Neural progenitor cell (in vitro differentiated cells): Measurements from ENCODE around the gene NRAS. TPM values are rescaled to one million over a fixed set of nuclear protein-coding genes. Genes with fewer than 3 reads are reported as not detected.

Experiments
- DNase-seq: peaks from one replicate; pipeline ENCODE4 v3.0.0-alpha.2; 2016; ENCODE audit warnings: low spot score
- H2AFZ ChIP-seq: fragments of 200-600 bp; sonication (generic); replicated peaks from 2 replicates; pipeline ENCODE4 v1.6.1; 2016; ENCODE audit warnings: antibody characterized with exemption
- H3F3A ChIP-seq: fragments of 200-600 bp; sonication (generic); 2 replicates; pipeline ENCODE4 v1.6.1; 2016; ENCODE audit warnings: antibody characterized with exemption, low read depth
- H3K27ac ChIP-seq: fragments of 200-600 bp; sonication (generic); 2 replicates; pipeline ENCODE4 v1.5.1; 2016; ENCODE audit warnings: mild to moderate bottlenecking
- H3K27me3 ChIP-seq: fragments of 200-600 bp; sonication (generic); 2 replicates; pipeline ENCODE4 v1.6.1; 2016; ENCODE audit warnings: mild to moderate bottlenecking, moderate library complexity
- H3K36me3 ChIP-seq: fragments of 200-600 bp; sonication (generic); 2 replicates; pipeline ENCODE4 v1.5.1; 2016
- H3K4me1 ChIP-seq: fragments of 200-600 bp; sonication (generic); 2 replicates; pipeline ENCODE4 v1.6.1; 2016; ENCODE audit warnings: mixed run types
- H3K4me2 ChIP-seq: fragments of 200-600 bp; sonication (generic); 2 replicates; pipeline ENCODE4 v1.6.1; 2016
- H3K4me3 ChIP-seq: fragments of 200-600 bp; sonication (generic); 2 replicates; pipeline ENCODE4 v1.5.1; 2016
- H3K79me2 ChIP-seq: fragments of 200-600 bp; sonication (generic); 2 replicates; pipeline ENCODE4 v1.6.1; 2016; ENCODE audit warnings: low read depth
- H3K9ac ChIP-seq: fragments of 200-600 bp; sonication (generic); 2 replicates; pipeline ENCODE4 v1.6.1; 2016
- H3K9me3 ChIP-seq: fragments of 200-600 bp; sonication (generic); 2 replicates; pipeline ENCODE4 v1.5.1; 2016; ENCODE audit warnings: low read depth
- H4K20me1 ChIP-seq: fragments of 200-600 bp; sonication (generic); 2 replicates; pipeline ENCODE4 v1.6.1; 2016; ENCODE audit warnings: low read depth
- H3K27ac Mint-ChIP-seq: 3 replicates; pipeline ENCODE4 v1.8.0; 2021; ENCODE audit warnings: mixed read lengths
- H3K27me3 Mint-ChIP-seq: 2 replicates; pipeline ENCODE4 v1.8.0; 2022; ENCODE audit warnings: low read depth, mild to moderate bottlenecking, inconsistent platforms, moderate library complexity, mixed read lengths; ENCODE audit not compliant: insufficient read depth
- H3K36me3 Mint-ChIP-seq: 3 replicates; pipeline ENCODE4 v1.8.0; 2021; ENCODE audit warnings: mixed read lengths
- H3K4me1 Mint-ChIP-seq: 3 replicates; pipeline ENCODE4 v1.8.0; 2021; ENCODE audit warnings: mixed read lengths
- H3K4me3 Mint-ChIP-seq: 3 replicates; pipeline ENCODE4 v1.8.0; 2021; ENCODE audit warnings: mild to moderate bottlenecking, moderate library complexity, mixed read lengths
- H3K9me3 Mint-ChIP-seq: 3 replicates; pipeline ENCODE4 v1.8.0; 2020; ENCODE audit warnings: mixed read lengths
- EZH2 ChIP-seq: fragments of 200-600 bp; sonication (generic); IDR thresholded peaks from 2 replicates; pipeline ENCODE4 v1.6.1; 2017; ENCODE audit warnings: antibody characterized with exemption, mild to moderate bottlenecking, moderate library complexity
- EZH2phosphoT487 ChIP-seq: fragments of 200-600 bp; sonication (generic); IDR thresholded peaks from 2 replicates; pipeline ENCODE4 v1.6.1; 2017; ENCODE audit warnings: antibody characterized with exemption
- total RNA-seq: library from RNA; depleted of rRNA; stranded (reverse); fragments of >200 nt; gene quantifications from 2 replicates; pipeline ENCODE4 v1.2.3, GENCODE V29; 2015; ENCODE audit warnings: low replicate concordance
- TF ChIP-seq, protein P1 (sequence below): fragments of 200-600 bp; sonication (generic); IDR thresholded peaks from 2 replicates; pipeline ENCODE4 v1.5.1; 2017; ENCODE audit warnings: antibody characterized with exemption, mild to moderate bottlenecking

NRAS gene
- total RNA-seq, 1 donor from 2014 or later = 169 TPM

DNA sequence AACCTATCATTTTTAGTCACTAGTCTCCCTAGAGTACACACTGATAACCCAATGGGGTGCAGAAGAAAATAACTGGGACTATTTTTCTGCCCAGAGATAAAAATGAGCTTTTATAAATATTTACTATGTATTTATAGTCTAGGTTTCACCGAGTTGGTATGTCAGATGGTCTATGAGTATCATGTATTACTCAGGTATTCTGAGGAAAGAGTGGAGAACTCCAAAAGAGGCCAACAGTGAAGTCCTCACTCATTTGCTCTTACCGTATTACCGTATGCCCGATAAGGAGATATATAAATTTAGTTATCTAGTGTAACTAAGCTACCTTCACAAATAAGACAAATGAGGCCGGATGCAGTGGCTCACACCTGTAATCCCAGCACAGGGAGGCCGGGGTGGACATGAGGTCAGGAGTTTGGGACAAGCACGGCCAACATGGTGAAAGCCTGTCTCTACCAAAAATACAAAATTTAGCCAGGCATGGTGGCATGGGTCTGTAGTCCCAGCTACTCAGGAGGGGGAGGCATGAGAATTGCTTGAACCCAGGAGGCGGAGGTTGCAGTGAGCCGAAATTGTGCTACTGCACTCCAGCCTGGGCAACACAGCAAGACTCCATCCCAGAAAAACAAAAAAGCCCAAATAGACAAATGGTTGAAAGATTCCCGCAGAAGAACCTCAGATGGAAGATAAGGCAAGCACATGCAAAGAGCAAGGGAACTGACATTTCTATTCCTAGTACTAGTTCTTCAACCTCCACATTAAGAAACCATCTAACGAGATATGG lies 25.6 kb upstream of the NRAS start:
- Histone ChIP-seq H4K20me1 (peaks cover 87% of the 10 kb centered on the region), H3K79me2 (peaks cover 100% of the 10 kb centered on the region)

DNA sequence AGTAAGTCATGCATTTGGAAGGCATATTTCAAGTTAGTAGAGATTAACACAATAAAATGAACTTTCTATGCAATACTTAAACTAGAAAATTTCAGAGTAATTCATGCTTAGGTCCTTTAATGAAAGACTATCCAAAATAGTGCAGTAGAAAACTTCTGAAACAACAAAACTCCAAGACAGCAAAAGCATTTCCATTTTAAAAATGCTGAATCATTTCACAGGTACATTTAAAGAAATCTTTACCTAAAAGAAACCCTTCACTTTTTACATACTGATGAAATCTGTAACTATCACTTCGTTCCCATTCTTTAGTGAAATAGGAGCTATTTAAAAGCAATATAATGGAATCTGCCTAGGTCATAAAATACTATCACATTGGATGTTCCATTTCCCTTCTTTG lies 23.8 kb upstream of the NRAS start:
- Histone ChIP-seq H3F3A (no peaks in the 10 kb centered on the region), H3K9ac (no peak overlapping the region), H4K20me1 (peaks cover 69% of the 10 kb centered on the region), H3K4me1 (no peaks in the 10 kb centered on the region), H3K27ac (no peak overlapping the region), H3K79me2 (peaks cover 100% of the 10 kb centered on the region), H3K4me3 (no peak overlapping the region), H3K9me3 (no peaks in the 10 kb centered on the region), H3K27me3 (no peaks in the 10 kb centered on the region), H3K36me3 (peaks cover 34% of the 10 kb centered on the region), H2AFZ (no peak overlapping the region), H3K4me2 (no peak overlapping the region)
- H3K4me1 Mint-ChIP-seq = no peaks in the 10 kb centered on the region
- H3K9me3 Mint-ChIP-seq = no peaks in the 10 kb centered on the region
- DNase-seq = no peak
- no peaks in the 10 kb centered on the region for H3K27me3 Mint-ChIP-seq
- no peak overlapping the region for H3K27ac Mint-ChIP-seq
- TF ChIP-seq EZH2phosphoT487 = no peak
- TF ChIP-seq, protein P1, sequence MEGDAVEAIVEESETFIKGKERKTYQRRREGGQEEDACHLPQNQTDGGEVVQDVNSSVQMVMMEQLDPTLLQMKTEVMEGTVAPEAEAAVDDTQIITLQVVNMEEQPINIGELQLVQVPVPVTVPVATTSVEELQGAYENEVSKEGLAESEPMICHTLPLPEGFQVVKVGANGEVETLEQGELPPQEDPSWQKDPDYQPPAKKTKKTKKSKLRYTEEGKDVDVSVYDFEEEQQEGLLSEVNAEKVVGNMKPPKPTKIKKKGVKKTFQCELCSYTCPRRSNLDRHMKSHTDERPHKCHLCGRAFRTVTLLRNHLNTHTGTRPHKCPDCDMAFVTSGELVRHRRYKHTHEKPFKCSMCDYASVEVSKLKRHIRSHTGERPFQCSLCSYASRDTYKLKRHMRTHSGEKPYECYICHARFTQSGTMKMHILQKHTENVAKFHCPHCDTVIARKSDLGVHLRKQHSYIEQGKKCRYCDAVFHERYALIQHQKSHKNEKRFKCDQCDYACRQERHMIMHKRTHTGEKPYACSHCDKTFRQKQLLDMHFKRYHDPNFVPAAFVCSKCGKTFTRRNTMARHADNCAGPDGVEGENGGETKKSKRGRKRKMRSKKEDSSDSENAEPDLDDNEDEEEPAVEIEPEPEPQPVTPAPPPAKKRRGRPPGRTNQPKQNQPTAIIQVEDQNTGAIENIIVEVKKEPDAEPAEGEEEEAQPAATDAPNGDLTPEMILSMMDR = no peak
- no peak for TF ChIP-seq EZH2
- H3K36me3 Mint-ChIP-seq = peaks cover 38% of the 10 kb centered on the region
- no peak overlapping the region for H3K4me3 Mint-ChIP-seq

More for the DNA sequence above, 25.6 kb upstream of the NRAS start:
- DNase-seq = no peak
- no peaks in the 10 kb centered on the region for H3K27me3 ChIP-seq
- no peak overlapping the region for H3K9ac ChIP-seq
- no peak overlapping the region for H3K27ac ChIP-seq
- H3K9me3 ChIP-seq = no peaks in the 10 kb centered on the region
- Mint-ChIP-seq H3K4me1 (no peaks in the 10 kb centered on the region), H3K9me3 (no peaks in the 10 kb centered on the region), H3K27ac (no peak overlapping the region), H3K36me3 (peaks cover 36% of the 10 kb centered on the region), H3K4me3 (no peak overlapping the region), H3K27me3 (no peaks in the 10 kb centered on the region)
- no peak for TF ChIP-seq EZH2phosphoT487
- no peak for TF ChIP-seq EZH2
- TF ChIP-seq, protein P1 = no peak
- no peaks in the 10 kb centered on the region for H3F3A ChIP-seq
- no peak overlapping the region for H3K4me3 ChIP-seq
- H3K4me2 ChIP-seq = no peak overlapping the region
- H3K36me3 ChIP-seq = peaks cover 27% of the 10 kb centered on the region
- H2AFZ ChIP-seq = no peak overlapping the region
- no peaks in the 10 kb centered on the region for H3K4me1 ChIP-seq

DNA sequence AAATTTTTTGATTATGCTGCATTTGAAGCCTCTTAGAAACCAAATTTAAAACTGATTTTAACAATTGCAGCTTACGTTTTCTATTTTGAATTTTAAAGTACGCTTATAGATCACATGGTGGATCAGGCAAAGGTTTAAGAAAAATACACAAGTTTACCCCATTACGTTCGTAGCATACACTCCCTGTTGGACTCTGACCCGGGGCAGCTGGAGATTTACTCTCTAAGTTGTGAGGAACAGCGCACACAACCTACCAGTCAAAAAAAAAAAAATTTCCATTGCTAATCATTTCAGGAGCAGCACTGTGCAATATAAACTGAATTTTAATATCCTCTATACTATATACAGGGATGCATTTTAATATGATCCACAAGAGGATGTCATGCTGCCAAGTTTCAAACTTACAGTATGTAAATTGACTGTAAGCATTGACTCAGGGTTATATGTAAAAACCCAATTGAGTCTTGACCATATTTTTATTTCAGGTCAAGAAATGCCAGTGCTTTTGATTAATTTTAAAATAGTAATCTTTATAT lies 20.8 kb upstream of the NRAS start:
- no peaks in the 10 kb centered on the region for H3K27me3 Mint-ChIP-seq
- peaks cover 43% of the 10 kb centered on the region for H3K36me3 Mint-ChIP-seq
- H3K4me3 ChIP-seq = no peak overlapping the region
- H3F3A ChIP-seq = no peaks in the 10 kb centered on the region
- no peak overlapping the region for H3K27ac ChIP-seq
- no peaks in the 10 kb centered on the region for H3K4me1 ChIP-seq
- no peaks in the 10 kb centered on the region for H3K9me3 ChIP-seq
- H4K20me1 ChIP-seq = peaks cover 48% of the 10 kb centered on the region
- no peak for DNase-seq
- no peak overlapping the region for H3K9ac ChIP-seq
- no peak overlapping the region for H3K4me3 Mint-ChIP-seq
- H3K27me3 ChIP-seq = no peaks in the 10 kb centered on the region
- TF ChIP-seq, protein P1 = no peak
- no peaks in the 10 kb centered on the region for H3K9me3 Mint-ChIP-seq
- no peak overlapping the region for H3K27ac Mint-ChIP-seq
- peaks cover 90% of the 10 kb centered on the region for H3K79me2 ChIP-seq
- no peak overlapping the region for H2AFZ ChIP-seq
- no peaks in the 10 kb centered on the region for H3K4me1 Mint-ChIP-seq
- H3K36me3 ChIP-seq = peaks cover 33% of the 10 kb centered on the region
- no peak overlapping the region for H3K4me2 ChIP-seq
